Lung (tissue), 12 donors: Measurements from ENCODE around the gene ITGAE. TPM values are rescaled to one million over a fixed set of nuclear protein-coding genes. Genes with fewer than 3 reads are reported as not detected.

ENCODE experiments used
- ATAC-seq: fragments of 200-7000 bp; cut with Tn5 transposase; one replicate; pipeline ENCODE4 v1.9.1; 2020; ENCODE audit warnings: moderate number of reproducible peaks; ENCODE audit not compliant: insufficient read depth, low FRiP score
- DNase-seq, 3 donors: peaks; one replicate each; pipeline ENCODE4 v3.0.0-alpha.2; 2013 to 2017
- H3K27ac ChIP-seq, 2 donors: one replicate each; pipeline ENCODE4 v1.5.1; 2013; ENCODE audit warnings: mild to moderate bottlenecking in 2 of 2, moderate library complexity in 2 of 2, control low read depth in 1 of 2, inconsistent platforms in 1 of 2, low read depth in 1 of 2, low read length in 1 of 2
- H3K27me3 ChIP-seq, 3 donors: one replicate each; pipeline ENCODE4 v1.5.1; 2013; ENCODE audit warnings: low read length in 2 of 3; ENCODE audit not compliant: control insufficient read depth in 3 of 3, insufficient read depth in 3 of 3
- H3K36me3 ChIP-seq, 4 donors: one replicate each; pipeline ENCODE4 v1.5.1; 2013; ENCODE audit warnings: low read length in 4 of 4, mild to moderate bottlenecking in 1 of 4, moderate library complexity in 1 of 4; ENCODE audit not compliant: control insufficient read depth in 4 of 4, insufficient read depth in 4 of 4
- H3K4me1 ChIP-seq, 5 donors: one replicate each; pipeline ENCODE4 v1.5.1; 2013; ENCODE audit warnings: low read length in 5 of 5, mild to moderate bottlenecking in 2 of 5, moderate library complexity in 1 of 5; ENCODE audit not compliant: control insufficient read depth in 5 of 5, insufficient read depth in 5 of 5
- H3K4me3 ChIP-seq: one replicate; pipeline ENCODE4 v1.5.1; 2013; ENCODE audit warnings: mild to moderate bottlenecking, control low read depth, moderate library complexity
- H3K9ac ChIP-seq, 2 donors: one replicate each; pipeline ENCODE4 v1.5.1; 2013; ENCODE audit warnings: low read length in 2 of 2, control low read depth in 1 of 2; ENCODE audit not compliant: insufficient read depth in 1 of 2
- H3K9me3 ChIP-seq, 4 donors: one replicate each; pipeline ENCODE4 v1.5.1; 2013; ENCODE audit warnings: low read length in 3 of 4, mild to moderate bottlenecking in 1 of 4, moderate library complexity in 1 of 4; ENCODE audit not compliant: control insufficient read depth in 4 of 4, insufficient read depth in 3 of 4
- CTCF ChIP-seq: IDR thresholded peaks from 2 replicates; pipeline ENCODE4 v1.5.1; 2012; ENCODE audit warnings: mild to moderate bottlenecking; ENCODE audit errors: control extremely low read depth, extremely low read depth
- WGBS, 2 donors: extraction: QIAGEN DNeasy Blood & Tissue Kit; methylation state at CpG; one replicate each; pipeline ENCODE4 v1.1.7; 2013; 5-methylcytosine and 5-hydroxymethylcytosine counted together
- polyA plus RNA-seq, 2 donors: library from polyadenylated mRNA; stranded (reverse); fragments of 200-250 nt; gene quantifications; one replicate each; pipeline ENCODE4 v1.2.1, GENCODE V29; 2013
- total RNA-seq, 2 donors: library from RNA; depleted of rRNA in 1 of 2; stranded (reverse); fragments of >200 nt in 1 of 2; gene quantifications; one replicate each; pipeline ENCODE4 v1.2.1, GENCODE V29; 2014 to 2021
- donor health status: control.
- donor health status: control.
- donor health status: Bipolar disorder and iron deficiency.
- donor health status: healthy.
- donor health status: DM: yes; HTN: yes; CAD: no.

ITGAE gene
- total and polyA plus RNA-seq, 4 donors, result 16.8 to 37.3 (median 27.6) TPM

- no peak for ATAC-seq
- WGBS, 2 donors, result 95 to 97% methylated on average over 4 of the region's 4 CpGs
- Histone ChIP-seq H3K4me3 (no peak overlapping the region), H3K27me3 (peaks cover 0 to 2% (median 0%) of the 10 kb centered on the region in 3 donors), H3K4me1 (peaks cover 0 to 14% (median 4%) of the 10 kb centered on the region in 5 donors), H3K9me3 (no peaks in the 10 kb centered on the region), H3K36me3 (peaks cover 0 to 8% (median 0%) of the 10 kb centered on the region in 4 donors), H3K27ac (no peak overlapping the region), H3K9ac (no peak overlapping the region)
- TF ChIP-seq CTCF, result no peak
- DNase-seq, result no peak
Observed at GRCh38 chr17:3672571-3672970, 128.4 kb downstream of the ITGAE start.

GRCh38 chr17:3669548-3669947 lies 131.4 kb downstream of the ITGAE start:
- Histone ChIP-seq H3K9me3 (no peaks in the 10 kb centered on the region), H3K36me3 (peaks cover 0 to 19% (median 4%) of the 10 kb centered on the region in 4 donors), H3K9ac (peak overlapping the region; percentile 73 to 81), H3K27me3 (peaks cover 0 to under 1% (median 0%) of the 10 kb centered on the region in 3 donors), H3K4me1 (peaks cover 4 to 26% (median 9%) of the 10 kb centered on the region in 5 donors), H3K4me3 (peak overlapping the region; percentile 96), H3K27ac (no peak overlapping the region)
- ATAC-seq, result no peak
- no peak for DNase-seq
- 46 to 59% methylated on average over 12 of the region's 12 CpGs for WGBS, 2 donors
- TF ChIP-seq CTCF, result no peak

- TF ChIP-seq CTCF, result no peak
- DNase-seq (no peak), ATAC-seq (no peak)
- H3K9ac ChIP-seq, result peak overlapping the region; percentile 73 to 81
- no peaks in the 10 kb centered on the region for H3K9me3 ChIP-seq
- peaks cover 3 to 21% (median 8%) of the 10 kb centered on the region in 4 donors for H3K36me3 ChIP-seq
- peak overlapping the region; percentile 90 to 94 for H3K27ac ChIP-seq
- H3K4me3 ChIP-seq, result peak overlapping the region; percentile 96
- H3K27me3 ChIP-seq, result no peaks in the 10 kb centered on the region
- peaks cover 4 to 26% (median 9%) of the 10 kb centered on the region in 5 donors for H3K4me1 ChIP-seq
- 0 to 1% methylated on average over 25 to 32 of the region's 32 CpGs for WGBS, 2 donors
Observed at GRCh38 chr17:3669085-3669347, 132.0 kb downstream of the ITGAE start.
